ENCODE results near the gene SZRD1. TPM values are rescaled to one million over a fixed set of nuclear protein-coding genes. Genes with fewer than 3 reads are reported as not detected.
"Not testable (repeated sequence)": the region's sequence is repeated elsewhere in the genome, so short reads cannot be mapped to it uniquely, and the experiment has no call there.

SZRD1 gene
- total RNA-seq, 1 experiment from 2014 or later: 125 TPM

GRCh38 chr1:16356867-16357266, 10.2 kb upstream of the SZRD1 start:
- no peak for DNase-seq (ENCODE audit: low read depth)
- in situ Hi-C loops (cut with HindIII; ENCODE audit: low pct_unique_long_range_greater_than_20kb, low sequenced_read_pairs): no loop called here

GRCh38 chr1:16365146-16365498, 1.9 kb upstream of the SZRD1 start:
- DNase-seq (ENCODE audit: low read depth); in situ Hi-C loops (cut with HindIII; ENCODE audit: low pct_unique_long_range_greater_than_20kb, low sequenced_read_pairs): not testable (repeated sequence)

GRCh38 chr1:16367258-16367967, 371 bp downstream of the SZRD1 start:
- in situ Hi-C loops (cut with HindIII; ENCODE audit: low pct_unique_long_range_greater_than_20kb, low sequenced_read_pairs): no loop called here
- DNase-seq (ENCODE audit: low read depth): peak; percentile 94

GRCh38 chr1:16367968-16368890, 1.2 kb downstream of the SZRD1 start:
- in situ Hi-C loops (cut with HindIII; ENCODE audit: low pct_unique_long_range_greater_than_20kb, low sequenced_read_pairs): no loop called here
- no peak for DNase-seq (ENCODE audit: low read depth)

- DNase-seq (ENCODE audit: low read depth): no peak
- in situ Hi-C loops (cut with HindIII; ENCODE audit: low pct_unique_long_range_greater_than_20kb, low sequenced_read_pairs): no loop called here
Observed at GRCh38 chr1:16369821-16370220, 2.8 kb downstream of the SZRD1 start.

GRCh38 chr1:16371725-16372124, 4.7 kb downstream of the SZRD1 start:
- no peak for DNase-seq (ENCODE audit: low read depth)
- in situ Hi-C loops (cut with HindIII; ENCODE audit: low pct_unique_long_range_greater_than_20kb, low sequenced_read_pairs): no loop called here

GRCh38 chr1:16372535-16373285, 5.7 kb downstream of the SZRD1 start:
- peak; percentile 68 for DNase-seq (ENCODE audit: low read depth)
- in situ Hi-C loops (cut with HindIII; ENCODE audit: low pct_unique_long_range_greater_than_20kb, low sequenced_read_pairs): no loop called here

GRCh38 chr1:16374266-16374665, 7.2 kb downstream of the SZRD1 start:
- DNase-seq (ENCODE audit: low read depth): no peak
- in situ Hi-C loops (cut with HindIII; ENCODE audit: low pct_unique_long_range_greater_than_20kb, low sequenced_read_pairs): no loop called here

GRCh38 chr1:16375521-16376340, 8.7 kb downstream of the SZRD1 start:
- DNase-seq (ENCODE audit: low read depth): peak; percentile 74
- in situ Hi-C loops (cut with HindIII; ENCODE audit: low pct_unique_long_range_greater_than_20kb, low sequenced_read_pairs): no loop called here

GRCh38 chr1:16376971-16377370, 9.9 kb downstream of the SZRD1 start:
- in situ Hi-C loops (cut with HindIII; ENCODE audit: low pct_unique_long_range_greater_than_20kb, low sequenced_read_pairs): no loop called here
- DNase-seq (ENCODE audit: low read depth): no peak

- DNase-seq (ENCODE audit: low read depth): no peak
- in situ Hi-C loops (cut with HindIII; ENCODE audit: low pct_unique_long_range_greater_than_20kb, low sequenced_read_pairs): no loop called here
Observed at GRCh38 chr1:16378443-16378842, 11.4 kb downstream of the SZRD1 start.

- no peak for DNase-seq (ENCODE audit: low read depth)
- in situ Hi-C loops (cut with HindIII; ENCODE audit: low pct_unique_long_range_greater_than_20kb, low sequenced_read_pairs): no loop called here
Observed at GRCh38 chr1:16380868-16381267, 13.8 kb downstream of the SZRD1 start.

GRCh38 chr1:16383888-16384287, 16.8 kb downstream of the SZRD1 start:
- in situ Hi-C loops (cut with HindIII; ENCODE audit: low pct_unique_long_range_greater_than_20kb, low sequenced_read_pairs): no loop called here
- DNase-seq (ENCODE audit: low read depth): no peak

GRCh38 chr1:16385659-16386453, 18.8 kb downstream of the SZRD1 start:
- DNase-seq (ENCODE audit: low read depth): no peak
- in situ Hi-C loops (cut with HindIII; ENCODE audit: low pct_unique_long_range_greater_than_20kb, low sequenced_read_pairs): no loop called here

GRCh38 chr1:16386454-16387113, 19.5 kb downstream of the SZRD1 start:
- DNase-seq (ENCODE audit: low read depth): peak; percentile 72
- in situ Hi-C loops (cut with HindIII; ENCODE audit: low pct_unique_long_range_greater_than_20kb, low sequenced_read_pairs): no loop called here

- no peak for DNase-seq (ENCODE audit: low read depth)
- in situ Hi-C loops (cut with HindIII; ENCODE audit: low pct_unique_long_range_greater_than_20kb, low sequenced_read_pairs): no loop called here
Observed at GRCh38 chr1:16387201-16388188, 20.5 kb downstream of the SZRD1 start.
